Measurements from ENCODE around the gene TM9SF4.

DNA sequence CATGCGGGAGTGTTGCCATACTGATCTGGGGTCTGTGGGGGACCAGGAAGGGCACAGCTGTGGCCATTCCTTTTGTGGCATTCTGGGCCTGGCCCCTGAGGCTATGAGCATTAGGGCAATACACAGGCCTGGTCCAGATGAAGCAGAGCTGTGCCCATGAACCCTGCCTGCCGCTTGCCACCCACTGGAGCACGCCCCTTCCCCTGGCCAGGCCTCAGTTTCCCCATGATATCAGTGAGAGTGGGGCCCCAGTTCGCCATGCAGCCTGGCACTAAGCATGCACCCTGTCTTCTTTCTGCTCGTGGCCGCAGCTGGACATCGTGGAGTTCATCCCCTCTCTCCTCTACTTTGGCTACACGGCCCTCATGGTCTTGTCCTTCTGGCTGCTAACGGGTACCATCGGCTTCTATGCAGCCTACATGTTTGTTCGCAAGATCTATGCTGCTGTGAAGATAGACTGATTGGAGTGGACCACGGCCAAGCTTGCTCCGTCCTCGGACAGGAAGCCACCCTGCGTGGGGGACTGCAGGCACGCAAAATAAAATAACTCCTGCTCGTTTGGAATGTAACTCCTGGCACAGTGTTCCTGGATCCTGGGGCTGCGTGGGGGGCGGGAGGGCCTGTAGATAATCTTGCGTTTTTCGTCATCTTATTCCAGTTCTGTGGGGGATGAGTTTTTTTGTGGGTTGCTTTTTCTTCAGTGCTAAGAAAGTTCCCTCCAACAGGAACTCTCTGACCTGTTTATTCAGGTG is 55.6 kb downstream of the TM9SF4 start:
- no peak for TF ChIP-seq POLR2A (IDR thresholded peaks at IDR 0.05; ENCODE audit: low read depth, low read length)
- TF ChIP-seq POLR2AphosphoS5 (IDR thresholded peaks at IDR 0.05; ENCODE audit: low read depth, low read length) = no peak

Measured in GM12891 (cell line).